Measurements from ENCODE around the gene TMTC1. TPM values are rescaled to one million over a fixed set of nuclear protein-coding genes. Genes with fewer than 3 reads are reported as not detected.

The TMTC1 gene
- total and polyA plus RNA-seq, 2 experiments from 2014 or later: 4.8 to 24.3 TPM

GRCh38 chr12:29655861-29656260 lies 127.9 kb downstream of the TMTC1 start:
- H3K27me3 ChIP-seq (ENCODE audit: insufficient read depth): no peaks in the 10 kb centered on the region
- TF ChIP-seq ZNF331 (CRISPR knock-in tag; IDR thresholded peaks at IDR 0.05; ENCODE audit: low read depth): no peak
- TF ChIP-seq ZNF462 (CRISPR knock-in tag; IDR thresholded peaks at IDR 0.05): no peak
- TF ChIP-seq STAT1 (IDR thresholded peaks at IDR 0.05; ENCODE audit: unreplicated experiment): no peak
- TF ChIP-seq POLR2AphosphoS5 (IDR thresholded peaks at IDR 0.05; ENCODE audit: low read depth): no peak
- TF ChIP-seq ZNF114 (CRISPR knock-in tag; IDR thresholded peaks at IDR 0.05): no peak
- TF ChIP-seq JUNB (IDR thresholded peaks at IDR 0.05; ENCODE audit: unreplicated experiment): no peak
- TF ChIP-seq NANOG (IDR thresholded peaks at IDR 0.05; ENCODE audit: borderline replicate concordance): no peak
- no peaks in the 10 kb centered on the region for H3K9me2 ChIP-seq (ENCODE audit: insufficient read depth)
- H3K27ac ChIP-seq (ENCODE audit: low read depth): no peak overlapping the region
- ATAC-seq: no peak
- no peak overlapping the region for H3K4me2 ChIP-seq
- Mint-ChIP-seq H3K27me3 (ENCODE audit: insufficient read depth, low read depth, poor library complexity) (no peaks in the 10 kb centered on the region), H3K36me3 (ENCODE audit: low read depth) (peaks cover 3% of the 10 kb centered on the region; the same call in 1 of the 3 replicates), H3K4me3 (no peak overlapping the region), H3K9me3 (no peaks in the 10 kb centered on the region), H3K27ac (peak overlapping the region; percentile 51), H3K4me1 (peaks cover 9% of the 10 kb centered on the region; the same call in 2 of the 3 replicates)
- H3K4me1 ChIP-seq (ENCODE audit: insufficient read depth): peaks cover 6% of the 10 kb centered on the region; the same call in 1 of the 2 replicates
- no peaks in the 10 kb centered on the region for H4K20me1 ChIP-seq (replicated peaks; ENCODE audit: insufficient read depth)
- H3K36me3 ChIP-seq (ENCODE audit: insufficient read depth): no peaks in the 10 kb centered on the region
- no peaks in the 10 kb centered on the region for H3F3A ChIP-seq (replicated peaks; ENCODE audit: low read depth)
- no peak overlapping the region for H3K4me3 ChIP-seq
- DNase-seq (ENCODE audit: low spot score): no peak
- H3K79me2 ChIP-seq (replicated peaks; ENCODE audit: insufficient read depth): no peaks in the 10 kb centered on the region
- no peak overlapping the region for H2AFZ ChIP-seq

GRCh38 chr12:29653286-29653685 lies 130.5 kb downstream of the TMTC1 start:
- H3K9me3 Mint-ChIP-seq: no peaks in the 10 kb centered on the region
- H3K27me3 ChIP-seq (ENCODE audit: insufficient read depth): no peaks in the 10 kb centered on the region
- no peak overlapping the region for H3K27ac ChIP-seq (ENCODE audit: low read depth)
- H3K27me3 Mint-ChIP-seq (ENCODE audit: insufficient read depth, low read depth, poor library complexity): no peaks in the 10 kb centered on the region
- H3K4me1 Mint-ChIP-seq: peaks cover 6% of the 10 kb centered on the region; the same call in 2 of the 3 replicates
- H3K79me2 ChIP-seq (replicated peaks; ENCODE audit: insufficient read depth): no peaks in the 10 kb centered on the region
- no peak for DNase-seq (ENCODE audit: low spot score)
- H3K27ac Mint-ChIP-seq: no peak overlapping the region
- peaks cover 6% of the 10 kb centered on the region; the same call in 1 of the 2 replicates for H3K4me1 ChIP-seq (ENCODE audit: insufficient read depth)
- no peaks in the 10 kb centered on the region for H3K9me2 ChIP-seq (ENCODE audit: insufficient read depth)
- no peak overlapping the region for H3K4me3 Mint-ChIP-seq
- H3K36me3 Mint-ChIP-seq (ENCODE audit: low read depth): peaks cover 3% of the 10 kb centered on the region; the same call in 2 of the 3 replicates
- no peak overlapping the region for H3K4me3 ChIP-seq
- no peak overlapping the region for H2AFZ ChIP-seq
- no peaks in the 10 kb centered on the region for H3K36me3 ChIP-seq (ENCODE audit: insufficient read depth)
- no peaks in the 10 kb centered on the region; the same call in 1 of the 2 replicates for H4K20me1 ChIP-seq (replicated peaks; ENCODE audit: insufficient read depth)
- H3F3A ChIP-seq (replicated peaks; ENCODE audit: low read depth): no peaks in the 10 kb centered on the region
- no peak for ATAC-seq
- no peak overlapping the region for H3K4me2 ChIP-seq
- TF ChIP-seq EZH2phosphoT487 (IDR thresholded peaks at IDR 0.05; ENCODE audit: unreplicated experiment) (no peak), ETS1 (IDR thresholded peaks at IDR 0.05) (no peak), REST (IDR thresholded peaks at IDR 0.05; ENCODE audit: unreplicated experiment) (no peak), JUNB (IDR thresholded peaks at IDR 0.05; ENCODE audit: unreplicated experiment) (no peak), ZNF114 (CRISPR knock-in tag; IDR thresholded peaks at IDR 0.05) (no peak)
